Stomach (tissue), 9 donors: ENCODE data around the gene NOP58. TPM values are rescaled to one million over a fixed set of nuclear protein-coding genes. Genes with fewer than 3 reads are reported as not detected.
A peak's percentile ranks its signal among the peaks of the same experiment; 100 is the strongest.

ENCODE experiments used
- DNase-seq, 2 donors: peaks; one replicate each; pipeline versions ENCODE4 v3.0.0 to v3.0.0-alpha.2; 2013 to 2019
- H3K27ac ChIP-seq, 5 donors: fragments of 200-600 bp in 4 of 5; sonication (generic) in 4 of 5; one replicate each; pipeline ENCODE4 v1.5.1; 2013 to 2019; ENCODE audit warnings: mild to moderate bottlenecking in 1 of 5, moderate library complexity in 1 of 5
- H3K27me3 ChIP-seq, 3 donors: fragments of 200-600 bp; sonication (generic); one replicate each; pipeline ENCODE4 v1.5.1; 2017 to 2019; ENCODE audit warnings: mixed run types in 1 of 3
- H3K36me3 ChIP-seq, 4 donors: fragments of 200-600 bp; sonication (generic); 1 replicate in 3 of 4; 2 replicates in 1 of 4; pipeline ENCODE4 v1.5.1; 2016 to 2019
- H3K4me1 ChIP-seq, 4 donors: fragments of 200-600 bp; sonication (generic); one replicate each; pipeline ENCODE4 v1.5.1; 2016 to 2019
- H3K4me3 ChIP-seq, 4 donors: fragments of 200-600 bp; sonication (generic) in 3 of 4; one replicate each; pipeline ENCODE4 v1.5.1; 2016 to 2019; ENCODE audit warnings: mild to moderate bottlenecking in 1 of 4
- H3K9me3 ChIP-seq, 4 donors: fragments of 200-600 bp; sonication (generic); one replicate each; pipeline ENCODE4 v1.5.1; 2016 to 2019
- EP300 ChIP-seq: sonication (generic); formaldehyde crosslinking; IDR thresholded peaks from one replicate; pipeline ENCODE4 v1.6.1; 2017; ENCODE audit warnings: antibody characterized with exemption
- POLR2A ChIP-seq, 4 donors: fragments of 450-650 bp; IDR thresholded peaks; one replicate each; pipeline ENCODE4 v1.6.1; 2016; ENCODE audit warnings: antibody characterized with exemption in 4 of 4, control low read depth in 2 of 4, mild to moderate bottlenecking in 1 of 4, moderate library complexity in 1 of 4
- POLR2AphosphoS5 ChIP-seq, 3 donors: sonication (generic); formaldehyde crosslinking; IDR thresholded peaks; one replicate each; pipeline ENCODE4 v1.6.1; 2016; ENCODE audit warnings: antibody characterized with exemption in 3 of 3
- WGBS, 5 donors: extraction: QIAGEN DNeasy Blood & Tissue Kit in 3 of 5; methylation state at CpG; one replicate each; pipeline versions ENCODE4 v1.1.5 to v1.1.7; 2013 to 2018; 5-methylcytosine and 5-hydroxymethylcytosine counted together
- intact Hi-C: fragments of 100-400 bp; cut with DNase I; formaldehyde crosslinking; loops from one replicate; pipeline ENCODE4 v1.15.1; 2023; ENCODE audit warnings: low total_unique reads
- polyA plus RNA-seq, 3 donors: library from polyadenylated mRNA; stranded (reverse); fragments of 200-250 nt; gene quantifications; one replicate each; pipeline ENCODE4 v1.2.3, GENCODE V29; 2013
- total RNA-seq, 5 donors: library from RNA; depleted of rRNA; stranded (reverse); fragments of >200 nt; gene quantifications; one replicate each; pipeline versions ENCODE4 v1.1.0 to v1.2.3, GENCODE V29; 2014 to 2016
- TF ChIP-seq, protein P1 (sequence below), 7 experiments: fragments of 450-650 bp in 4 of 7; fragments of 200-600 bp in 3 of 7; sonication (generic) in 3 of 7; IDR thresholded peaks; one replicate each; pipeline ENCODE4 v1.5.1; 2016 to 2019; ENCODE audit warnings: antibody characterized with exemption in 7 of 7, control low read depth in 2 of 7, mild to moderate bottlenecking in 1 of 7
- donor health status: healthy with polysubstance abuse.
- donor health status: Bipolar disorder and iron deficiency.
- donor health status: healthy.

The NOP58 gene
- total and polyA plus RNA-seq, 8 donors: 38.0 to 126 (median 73.8) TPM

DNA sequence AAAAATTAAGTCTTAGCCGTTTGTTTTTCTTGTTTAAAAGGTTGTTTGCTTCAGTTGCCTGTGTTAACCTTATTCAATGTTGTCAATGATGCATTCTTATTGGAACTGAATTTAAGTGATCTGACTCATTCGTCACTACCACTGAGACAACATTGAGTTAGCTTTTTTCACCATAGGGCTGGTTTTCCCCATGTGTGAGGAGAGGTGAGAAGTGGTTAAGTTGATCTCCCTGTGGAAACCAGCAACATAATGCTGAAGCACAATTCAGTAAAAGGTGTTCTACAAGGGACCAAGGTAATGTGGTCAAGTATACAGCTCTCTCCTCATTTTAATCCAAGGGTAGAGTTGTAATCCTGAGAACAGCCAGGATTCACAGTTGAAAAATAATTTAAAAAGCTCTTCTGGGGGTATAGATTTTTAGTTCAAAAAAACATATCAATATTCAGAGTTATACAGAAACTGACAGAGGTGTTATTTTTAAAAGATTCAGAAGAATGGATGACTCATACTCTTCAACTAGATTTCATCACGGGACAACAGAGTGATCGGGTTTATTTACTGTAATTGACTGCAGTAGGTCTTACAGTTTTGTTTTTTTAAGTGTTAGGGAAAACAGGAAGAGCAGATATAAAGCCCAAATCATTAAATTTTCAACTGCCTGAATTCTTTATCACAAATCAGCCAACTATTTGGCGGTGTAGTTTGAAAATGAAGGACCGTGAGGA is 12.6 kb downstream of the NOP58 start:
- H3K36me3 ChIP-seq: peaks cover 45 to 83% (median 78%) of the 10 kb centered on the region in 4 donors
- no peaks in the 10 kb centered on the region for H3K27me3 ChIP-seq
- 57 to 70% (median 66%) methylated on average over 6 of the region's 6 CpGs for WGBS, 5 donors
- peak overlapping the region in 2 of 5 donors; percentile 32 to 52 for H3K27ac ChIP-seq
- intact Hi-C loops: no loop called here
- TF ChIP-seq EP300: no peak
- no peak for TF ChIP-seq POLR2A (IDR thresholded peaks at IDR 0.05)
- TF ChIP-seq, protein P1, sequence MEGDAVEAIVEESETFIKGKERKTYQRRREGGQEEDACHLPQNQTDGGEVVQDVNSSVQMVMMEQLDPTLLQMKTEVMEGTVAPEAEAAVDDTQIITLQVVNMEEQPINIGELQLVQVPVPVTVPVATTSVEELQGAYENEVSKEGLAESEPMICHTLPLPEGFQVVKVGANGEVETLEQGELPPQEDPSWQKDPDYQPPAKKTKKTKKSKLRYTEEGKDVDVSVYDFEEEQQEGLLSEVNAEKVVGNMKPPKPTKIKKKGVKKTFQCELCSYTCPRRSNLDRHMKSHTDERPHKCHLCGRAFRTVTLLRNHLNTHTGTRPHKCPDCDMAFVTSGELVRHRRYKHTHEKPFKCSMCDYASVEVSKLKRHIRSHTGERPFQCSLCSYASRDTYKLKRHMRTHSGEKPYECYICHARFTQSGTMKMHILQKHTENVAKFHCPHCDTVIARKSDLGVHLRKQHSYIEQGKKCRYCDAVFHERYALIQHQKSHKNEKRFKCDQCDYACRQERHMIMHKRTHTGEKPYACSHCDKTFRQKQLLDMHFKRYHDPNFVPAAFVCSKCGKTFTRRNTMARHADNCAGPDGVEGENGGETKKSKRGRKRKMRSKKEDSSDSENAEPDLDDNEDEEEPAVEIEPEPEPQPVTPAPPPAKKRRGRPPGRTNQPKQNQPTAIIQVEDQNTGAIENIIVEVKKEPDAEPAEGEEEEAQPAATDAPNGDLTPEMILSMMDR (IDR thresholded peaks at IDR 0.05): no peak
- no peak for TF ChIP-seq POLR2AphosphoS5 (IDR thresholded peaks at IDR 0.05)
- H3K4me3 ChIP-seq: no peak overlapping the region
- no peak for DNase-seq
- no peaks in the 10 kb centered on the region for H3K9me3 ChIP-seq
- peaks cover 0 to 38% (median 18%) of the 10 kb centered on the region in 4 donors for H3K4me1 ChIP-seq

DNA sequence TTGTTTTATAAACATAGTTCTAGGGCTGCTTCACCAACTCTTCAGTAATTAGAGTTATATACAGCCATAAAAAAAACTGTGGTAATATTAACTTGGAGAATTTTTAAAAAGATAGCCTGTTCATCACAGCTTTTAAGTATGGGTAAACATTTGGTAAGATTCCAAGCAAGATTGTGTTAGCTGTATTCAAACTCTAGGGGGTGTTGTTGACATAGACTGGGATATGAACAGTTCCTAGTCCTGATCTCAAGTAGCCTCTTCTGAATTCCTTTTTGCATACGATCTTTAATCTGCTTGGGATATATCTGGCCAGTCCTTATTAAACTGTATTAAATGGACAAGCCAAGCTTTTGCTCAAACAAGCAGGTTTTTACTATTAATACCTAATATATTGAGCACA is 13.4 kb downstream of the NOP58 start:
- DNase-seq: peak in 1 of 2 donors; percentile 50
- Histone ChIP-seq H3K4me1 (peaks cover 0 to 38% (median 14%) of the 10 kb centered on the region in 4 donors), H3K4me3 (no peak overlapping the region), H3K27ac (peak overlapping the region in 2 of 5 donors; percentile 32 to 52), H3K27me3 (no peaks in the 10 kb centered on the region), H3K9me3 (no peaks in the 10 kb centered on the region), H3K36me3 (peaks cover 52 to 91% (median 86%) of the 10 kb centered on the region in 4 donors)
- TF ChIP-seq, protein P1 (IDR thresholded peaks at IDR 0.05): peak in 4 of 7 experiments; percentile 23 to 44 (median 28)
- no peak for TF ChIP-seq POLR2AphosphoS5 (IDR thresholded peaks at IDR 0.05)
- intact Hi-C loops: no loop called here
- 11 to 37% (median 19%) methylated on average over 1 of the region's 1 CpG for WGBS, 5 donors

DNA sequence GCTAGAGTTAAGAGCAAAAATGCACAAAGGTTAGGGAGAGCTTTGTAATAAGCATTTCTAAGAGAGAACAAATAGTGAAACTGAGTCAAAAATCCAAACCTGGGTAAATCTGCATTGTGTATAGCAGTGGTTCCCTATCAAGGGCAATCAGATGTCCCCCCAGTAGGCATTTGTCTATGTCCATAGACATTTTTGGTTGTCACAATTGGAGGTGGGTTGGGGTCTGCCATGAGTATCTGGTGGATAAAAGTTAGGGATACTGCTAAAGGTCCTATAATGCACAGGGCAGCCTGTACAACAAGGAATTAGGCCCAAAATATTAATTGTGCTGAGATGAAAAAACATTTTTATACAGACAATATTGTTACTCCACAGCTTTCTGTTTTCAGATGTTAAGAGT is 21.0 kb downstream of the NOP58 start:
- Histone ChIP-seq H3K9me3 (no peaks in the 10 kb centered on the region), H3K4me1 (no peaks in the 10 kb centered on the region), H3K36me3 (peaks cover 78 to 100% (median 100%) of the 10 kb centered on the region in 4 donors), H3K4me3 (no peak overlapping the region), H3K27ac (no peak overlapping the region), H3K27me3 (no peaks in the 10 kb centered on the region)
- intact Hi-C loops: no loop called here
- no peak for TF ChIP-seq EP300
- TF ChIP-seq, protein P1 (IDR thresholded peaks at IDR 0.05): no peak
- DNase-seq: no peak

DNA sequence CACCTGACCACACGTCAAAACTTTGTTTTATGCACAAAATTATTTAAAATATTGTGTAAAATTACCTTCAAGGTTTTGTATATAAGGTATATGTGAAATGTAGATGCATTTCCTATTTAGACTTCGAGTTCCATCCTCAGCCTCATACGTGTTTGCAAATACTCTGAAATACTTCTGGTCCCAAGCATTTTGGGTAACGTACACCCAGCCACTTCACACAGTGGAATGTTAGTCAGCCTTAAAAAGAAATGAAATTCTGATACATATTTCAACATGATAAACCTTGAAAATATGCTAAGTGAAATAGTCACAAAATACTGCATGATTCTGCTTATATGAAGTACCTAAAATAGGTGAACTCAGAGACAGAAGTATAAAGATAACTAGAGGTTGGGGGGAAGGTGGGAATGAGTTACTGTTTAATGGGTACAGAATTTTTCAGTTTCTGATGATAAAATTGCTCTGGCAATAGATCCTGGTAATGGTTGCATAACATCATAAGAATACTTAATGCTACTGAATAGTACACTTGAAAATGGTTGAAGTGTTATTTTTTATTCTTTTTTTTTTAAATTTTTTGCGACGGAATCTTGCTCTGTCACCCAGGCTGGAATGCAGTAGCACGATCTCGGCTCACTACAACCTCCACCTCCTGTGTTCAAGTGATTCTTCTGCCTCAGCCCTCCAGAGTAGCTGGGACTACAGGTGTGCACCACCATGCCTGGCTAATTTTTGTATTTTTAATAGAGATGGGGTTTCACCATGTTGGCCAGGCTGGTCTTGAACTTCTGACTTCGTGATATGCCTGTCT is 24.0 kb downstream of the NOP58 start:
- 91 to 96% (median 95%) methylated on average over 9 of the region's 9 CpGs for WGBS, 5 donors
- Histone ChIP-seq H3K27ac (no peak overlapping the region), H3K36me3 (peaks cover 72 to 100% (median 99%) of the 10 kb centered on the region in 4 donors), H3K4me3 (no peak overlapping the region), H3K9me3 (no peaks in the 10 kb centered on the region), H3K27me3 (no peaks in the 10 kb centered on the region), H3K4me1 (no peaks in the 10 kb centered on the region)
- no peak for TF ChIP-seq POLR2AphosphoS5 (IDR thresholded peaks at IDR 0.05)
- no peak for TF ChIP-seq EP300
- TF ChIP-seq POLR2A (IDR thresholded peaks at IDR 0.05): no peak
- TF ChIP-seq, protein P1 (IDR thresholded peaks at IDR 0.05): no peak
- DNase-seq: no peak
- intact Hi-C loops: no loop called here
